ENCODE measurements around the gene IMMP2L.

The IMMP2L gene

DNA sequence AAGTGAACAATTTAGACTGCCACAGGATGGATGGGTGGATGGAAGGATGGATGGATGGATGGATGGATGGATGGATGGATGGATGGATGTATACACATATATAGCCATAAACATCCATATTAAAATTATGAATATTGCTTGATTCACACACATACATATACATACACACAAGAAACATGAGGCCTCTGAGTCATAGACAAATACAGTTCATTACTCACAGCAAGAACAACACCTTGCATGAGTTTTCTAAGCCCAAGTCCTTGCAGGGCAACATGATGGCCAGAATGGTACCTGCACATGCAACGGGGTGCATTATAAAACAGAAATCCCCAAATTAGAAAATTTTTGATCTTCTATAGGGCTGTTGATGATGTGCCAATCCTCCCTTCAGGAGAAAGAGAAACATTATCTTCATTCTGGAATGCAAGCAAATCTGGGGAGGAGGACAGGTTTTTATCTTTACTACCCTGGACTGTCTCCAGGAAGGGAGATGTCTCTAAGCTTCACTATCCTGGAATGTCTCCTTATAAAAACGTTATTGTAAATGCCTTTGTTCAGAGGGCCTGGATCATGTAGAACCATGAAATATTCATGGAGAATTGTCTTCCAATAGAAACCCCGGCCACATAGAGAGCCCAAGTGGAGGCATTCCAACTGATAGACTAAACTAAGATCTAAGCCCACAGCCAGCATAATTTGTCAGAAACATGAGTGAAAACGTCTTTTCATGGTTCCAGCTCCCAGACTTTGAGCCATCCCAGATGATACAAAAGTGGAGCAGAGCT, 709.9 kb downstream of the IMMP2L start:
- H3K27me3 Mint-ChIP-seq (ENCODE audit: low read depth, poor library complexity) = no peaks in the 10 kb centered on the region
- no peak overlapping the region for H3K27ac Mint-ChIP-seq
- peaks cover 7% of the 10 kb centered on the region for H3K9me3 Mint-ChIP-seq
- H3K4me1 Mint-ChIP-seq = no peaks in the 10 kb centered on the region
- DNase-seq = no peak
- H3K4me3 Mint-ChIP-seq = no peak overlapping the region
- TF ChIP-seq, protein P1, sequence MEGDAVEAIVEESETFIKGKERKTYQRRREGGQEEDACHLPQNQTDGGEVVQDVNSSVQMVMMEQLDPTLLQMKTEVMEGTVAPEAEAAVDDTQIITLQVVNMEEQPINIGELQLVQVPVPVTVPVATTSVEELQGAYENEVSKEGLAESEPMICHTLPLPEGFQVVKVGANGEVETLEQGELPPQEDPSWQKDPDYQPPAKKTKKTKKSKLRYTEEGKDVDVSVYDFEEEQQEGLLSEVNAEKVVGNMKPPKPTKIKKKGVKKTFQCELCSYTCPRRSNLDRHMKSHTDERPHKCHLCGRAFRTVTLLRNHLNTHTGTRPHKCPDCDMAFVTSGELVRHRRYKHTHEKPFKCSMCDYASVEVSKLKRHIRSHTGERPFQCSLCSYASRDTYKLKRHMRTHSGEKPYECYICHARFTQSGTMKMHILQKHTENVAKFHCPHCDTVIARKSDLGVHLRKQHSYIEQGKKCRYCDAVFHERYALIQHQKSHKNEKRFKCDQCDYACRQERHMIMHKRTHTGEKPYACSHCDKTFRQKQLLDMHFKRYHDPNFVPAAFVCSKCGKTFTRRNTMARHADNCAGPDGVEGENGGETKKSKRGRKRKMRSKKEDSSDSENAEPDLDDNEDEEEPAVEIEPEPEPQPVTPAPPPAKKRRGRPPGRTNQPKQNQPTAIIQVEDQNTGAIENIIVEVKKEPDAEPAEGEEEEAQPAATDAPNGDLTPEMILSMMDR (IDR thresholded peaks at IDR 0.05) = no peak
- H3K36me3 Mint-ChIP-seq (ENCODE audit: low read depth) = no peaks in the 10 kb centered on the region

DNA sequence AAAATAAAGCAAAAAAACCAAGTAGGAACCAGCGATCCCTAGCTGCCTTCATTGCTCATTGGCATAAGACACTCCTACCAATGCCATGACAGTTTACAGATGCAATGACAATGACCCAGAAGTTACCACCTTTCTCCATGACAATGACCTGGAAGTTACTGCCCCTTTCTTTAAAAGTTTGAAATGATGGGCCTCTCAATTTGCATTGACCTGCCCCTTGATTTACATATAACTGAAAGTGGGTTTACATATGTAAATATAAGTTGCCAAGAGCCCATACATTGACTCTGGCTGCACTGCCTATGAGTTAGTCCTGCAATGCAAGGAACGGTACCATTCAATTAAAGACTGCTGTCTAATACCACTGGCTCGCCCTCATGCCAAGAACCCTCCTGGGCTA, 712.1 kb downstream of the IMMP2L start:
- DNase-seq = no peak
- Mint-ChIP-seq H3K36me3 (ENCODE audit: low read depth) (no peaks in the 10 kb centered on the region), H3K27me3 (ENCODE audit: low read depth, poor library complexity) (no peaks in the 10 kb centered on the region), H3K27ac (no peak overlapping the region), H3K4me1 (no peaks in the 10 kb centered on the region), H3K4me3 (no peak overlapping the region), H3K9me3 (peaks cover 7% of the 10 kb centered on the region)
- TF ChIP-seq, protein P1 (IDR thresholded peaks at IDR 0.05) = no peak

DNA sequence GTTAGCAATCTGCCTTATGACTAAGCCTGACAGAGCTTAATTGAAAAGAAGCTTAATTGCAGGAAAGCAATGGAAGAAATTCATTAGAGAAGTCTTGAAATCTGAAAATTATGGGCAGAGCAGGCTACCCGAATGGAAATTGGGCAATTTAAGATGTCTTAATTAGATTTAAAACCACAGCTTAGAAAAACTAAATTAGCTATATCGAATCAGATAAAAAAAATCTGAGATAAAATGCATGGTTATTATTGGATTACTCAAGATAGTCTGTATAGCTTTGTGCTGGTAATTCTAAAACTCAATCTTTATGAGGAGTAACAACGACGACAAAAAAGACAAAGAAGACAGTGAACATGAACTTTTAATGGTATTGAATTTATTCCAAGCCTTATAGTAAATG, 719.5 kb downstream of the IMMP2L start:
- DNase-seq = no peak
- Mint-ChIP-seq H3K4me1 (peaks cover 5% of the 10 kb centered on the region), H3K27me3 (ENCODE audit: low read depth, poor library complexity) (no peaks in the 10 kb centered on the region), H3K36me3 (ENCODE audit: low read depth) (no peaks in the 10 kb centered on the region), H3K4me3 (no peak overlapping the region), H3K27ac (no peak overlapping the region), H3K9me3 (no peaks in the 10 kb centered on the region)
- TF ChIP-seq, protein P1 (IDR thresholded peaks at IDR 0.05) = no peak

DNA sequence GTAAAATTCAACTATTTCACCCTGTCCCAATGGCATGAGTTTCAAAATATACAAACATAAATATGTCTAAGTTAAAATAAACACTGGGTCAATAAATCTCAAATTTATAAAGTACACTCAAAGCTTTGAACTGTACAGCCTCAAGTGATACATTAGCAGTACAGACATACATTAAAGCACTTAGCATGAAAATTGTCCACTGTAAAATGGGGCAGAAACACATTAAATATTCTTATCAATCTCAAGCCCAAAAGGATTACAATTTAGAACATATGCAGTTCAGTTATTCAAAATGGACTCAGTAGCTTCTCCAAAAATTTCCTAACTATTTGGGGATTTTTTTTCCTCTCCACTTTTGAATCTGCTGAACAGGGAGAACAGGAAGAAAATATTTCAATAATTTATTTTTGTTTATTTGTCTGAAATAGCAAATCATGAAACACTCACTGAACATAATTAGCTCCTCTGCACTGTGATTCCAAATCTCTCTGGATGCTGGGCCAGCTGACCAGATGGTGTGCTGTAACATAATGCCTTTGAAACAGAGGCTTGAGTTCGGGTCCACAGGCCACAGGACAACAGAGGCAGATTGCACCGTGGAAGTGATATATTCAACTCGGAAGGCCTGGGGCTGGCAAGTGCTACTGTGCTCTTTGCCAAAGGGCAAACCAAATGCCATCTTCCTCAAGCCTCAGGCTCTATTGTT, 720.3 kb downstream of the IMMP2L start:
- DNase-seq = peak; percentile 3
- no peaks in the 10 kb centered on the region for H3K27me3 Mint-ChIP-seq (ENCODE audit: low read depth, poor library complexity)
- no peaks in the 10 kb centered on the region for H3K9me3 Mint-ChIP-seq
- H3K36me3 Mint-ChIP-seq (ENCODE audit: low read depth) = no peaks in the 10 kb centered on the region
- H3K4me3 Mint-ChIP-seq = no peak overlapping the region
- no peak overlapping the region for H3K27ac Mint-ChIP-seq
- peaks cover 5% of the 10 kb centered on the region for H3K4me1 Mint-ChIP-seq
- TF ChIP-seq, protein P1 (IDR thresholded peaks at IDR 0.05) = no peak

- Mint-ChIP-seq H3K4me3 (no peak overlapping the region), H3K9me3 (no peaks in the 10 kb centered on the region), H3K27me3 (ENCODE audit: low read depth, poor library complexity) (no peaks in the 10 kb centered on the region), H3K4me1 (peaks cover 5% of the 10 kb centered on the region), H3K27ac (no peak overlapping the region), H3K36me3 (ENCODE audit: low read depth) (no peaks in the 10 kb centered on the region)
- TF ChIP-seq, protein P1 (IDR thresholded peaks at IDR 0.05) = no peak
- DNase-seq = no peak
Observed at GRCh38 chr7:110839866-110840265, 722.4 kb downstream of the IMMP2L start.

Data from nephron progenitor cell (in vitro differentiated cells).